WTC11 (cell line): ENCODE results near the gene TMEM269.

Experiments used
- CTCF ChIP-seq: fragments of 200-600 bp; IDR thresholded peaks from 2 replicates; pipeline ENCODE4 v1.8.0; 2022; ENCODE audit warnings: antibody characterized with exemption
- E2F4 ChIP-seq: sonication (generic); formaldehyde crosslinking; IDR thresholded peaks from 2 replicates; pipeline ENCODE4 v1.8.1; 2022; ENCODE audit warnings: low read depth, mild to moderate bottlenecking, moderate library complexity, missing genetic modification reagents, borderline replicate concordance
- GTF2I ChIP-seq: fragments of 250-450 bp; sonication (Bioruptor Pico); conservative IDR thresholded peaks from 2 replicates; pipeline ENCODE4 v1.4.0; 2021; ENCODE audit warnings: mild to moderate bottlenecking
- USF1 ChIP-seq: sonication (generic); formaldehyde crosslinking; IDR thresholded peaks from 2 replicates; pipeline ENCODE4 v1.8.0; 2022; ENCODE audit warnings: mild to moderate bottlenecking, missing genetic modification reagents

DNA sequence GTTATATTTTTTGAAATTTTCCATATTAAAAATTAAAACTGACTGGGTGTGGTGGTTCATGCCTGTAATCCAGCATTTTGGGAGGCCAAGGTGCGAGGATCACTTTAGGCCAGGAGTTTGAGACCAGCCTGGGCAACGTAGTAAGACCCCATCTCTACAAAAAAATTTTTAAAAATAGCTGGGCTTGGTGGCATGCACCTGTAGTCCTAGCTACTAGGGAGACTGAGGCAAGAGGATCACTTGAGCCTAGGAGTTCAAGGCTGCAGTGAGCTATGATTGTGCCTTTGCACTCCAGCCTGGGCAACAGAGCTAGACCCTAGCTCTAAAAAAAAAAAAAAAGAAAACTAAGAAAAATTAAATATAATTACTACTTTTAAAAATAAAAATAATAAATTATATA lies 36.9 kb downstream of the TMEM269 start:
- TF ChIP-seq CTCF, result no peak
- TF ChIP-seq GTF2I (CRISPR knock-in tag), result no peak
- no peak for TF ChIP-seq USF1 (CRISPR knock-in tag)
- no peak for TF ChIP-seq E2F4 (CRISPR knock-in tag)
